ENCODE measurements around the gene SH3RF3. TPM values are rescaled to one million over a fixed set of nuclear protein-coding genes. Genes with fewer than 3 reads are reported as not detected.

The SH3RF3 gene
- total RNA-seq, 2 donors from 2014 or later: 1.3 to 2.5 TPM

GRCh38 chr2:109530712-109531111 is 401.7 kb downstream of the SH3RF3 start:
- H3K4me1 ChIP-seq: no peaks in the 10 kb centered on the region
- no peaks in the 10 kb centered on the region for H3K9me3 ChIP-seq
- H3K4me3 ChIP-seq: no peak overlapping the region
- TF ChIP-seq CTCF (IDR thresholded peaks at IDR 0.05): no peak
- H3K27ac ChIP-seq: no peak overlapping the region
- H3K9ac ChIP-seq (ENCODE audit: low read depth in 2 of 2, low read length in 2 of 2): no peak overlapping the region
- no peaks in the 10 kb centered on the region for H3K27me3 ChIP-seq
- DNase-seq: no peak
- intact Hi-C loops (cut with DNase I): no loop called here
- H3K36me3 ChIP-seq: no peaks in the 10 kb centered on the region

GRCh38 chr2:109531221-109531620 is 402.2 kb downstream of the SH3RF3 start:
- no peak for TF ChIP-seq CTCF (IDR thresholded peaks at IDR 0.05)
- H3K9ac ChIP-seq (ENCODE audit: low read depth in 2 of 2, low read length in 2 of 2): no peak overlapping the region
- no peaks in the 10 kb centered on the region for H3K9me3 ChIP-seq
- intact Hi-C loops (cut with DNase I): no loop called here
- no peak overlapping the region for H3K4me3 ChIP-seq
- H3K4me1 ChIP-seq: no peaks in the 10 kb centered on the region
- no peaks in the 10 kb centered on the region for H3K27me3 ChIP-seq
- DNase-seq: no peak
- H3K36me3 ChIP-seq: no peaks in the 10 kb centered on the region
- no peak overlapping the region for H3K27ac ChIP-seq

- H3K27ac ChIP-seq: no peak overlapping the region
- H3K27me3 ChIP-seq: no peaks in the 10 kb centered on the region
- no peaks in the 10 kb centered on the region for H3K9me3 ChIP-seq
- H3K9ac ChIP-seq (ENCODE audit: low read depth in 2 of 2, low read length in 2 of 2): no peak overlapping the region
- H3K4me3 ChIP-seq: no peak overlapping the region
- TF ChIP-seq CTCF (IDR thresholded peaks at IDR 0.05): no peak
- no peak for DNase-seq
- intact Hi-C loops (cut with DNase I): no loop called here
- no peaks in the 10 kb centered on the region for H3K4me1 ChIP-seq
- H3K36me3 ChIP-seq: no peaks in the 10 kb centered on the region
Observed at GRCh38 chr2:109531896-109532727, 403.1 kb downstream of the SH3RF3 start.

GRCh38 chr2:109532728-109533076 is 403.7 kb downstream of the SH3RF3 start:
- no peak overlapping the region for H3K27ac ChIP-seq
- no peak for DNase-seq
- H3K36me3 ChIP-seq: no peaks in the 10 kb centered on the region
- no peak for TF ChIP-seq CTCF (IDR thresholded peaks at IDR 0.05)
- intact Hi-C loops (cut with DNase I): no loop called here
- no peak overlapping the region for H3K9ac ChIP-seq (ENCODE audit: low read depth in 2 of 2, low read length in 2 of 2)
- H3K9me3 ChIP-seq: no peaks in the 10 kb centered on the region
- H3K27me3 ChIP-seq: no peaks in the 10 kb centered on the region
- H3K4me1 ChIP-seq: no peaks in the 10 kb centered on the region
- H3K4me3 ChIP-seq: no peak overlapping the region

GRCh38 chr2:109533823-109534222 is 404.8 kb downstream of the SH3RF3 start:
- no peaks in the 10 kb centered on the region for H3K27me3 ChIP-seq
- H3K9me3 ChIP-seq: no peaks in the 10 kb centered on the region
- H3K9ac ChIP-seq (ENCODE audit: low read depth in 2 of 2, low read length in 2 of 2): no peak overlapping the region
- no peaks in the 10 kb centered on the region for H3K36me3 ChIP-seq
- H3K4me3 ChIP-seq: no peak overlapping the region
- no peak for DNase-seq
- no peak overlapping the region for H3K27ac ChIP-seq
- no peaks in the 10 kb centered on the region for H3K4me1 ChIP-seq
- no peak for TF ChIP-seq CTCF (IDR thresholded peaks at IDR 0.05)
- intact Hi-C loops (cut with DNase I): no loop called here
